ENCODE measurements around the gene NAV3. TPM values are rescaled to one million over a fixed set of nuclear protein-coding genes. Genes with fewer than 3 reads are reported as not detected.

NAV3 gene
- total RNA-seq, 1 experiment from 2014 or later: 4.1 TPM

- BruUV-seq (replicated peaks): no TSS peak
- H3K27me3 Mint-ChIP-seq (ENCODE audit: unreplicated experiment): no peaks in the 10 kb centered on the region
- H3K4me3 Mint-ChIP-seq (ENCODE audit: low read depth, unreplicated experiment): no peak overlapping the region
- no peaks in the 10 kb centered on the region for H3K36me3 Mint-ChIP-seq (ENCODE audit: insufficient read depth, unreplicated experiment)
- intact Hi-C loops (cut with micrococcal nuclease; ENCODE audit: unreplicated experiment): no loop called here
- no peak overlapping the region for H3K27ac Mint-ChIP-seq (ENCODE audit: unreplicated experiment)
- CTCF ChIA-PET: no interaction called here
- H3K4me1 Mint-ChIP-seq (ENCODE audit: low read depth, unreplicated experiment): no peaks in the 10 kb centered on the region
- H3K9me3 Mint-ChIP-seq (ENCODE audit: low read depth, unreplicated experiment): no peaks in the 10 kb centered on the region
- DNase-seq: no peak
- TF ChIP-seq CTCF (IDR thresholded peaks at IDR 0.05; ENCODE audit: unreplicated experiment): no peak
Observed at GRCh38 chr12:78085542-78086182, 255.0 kb downstream of the NAV3 start.

- TF ChIP-seq CTCF (IDR thresholded peaks at IDR 0.05; ENCODE audit: unreplicated experiment): no peak
- no peak for DNase-seq
- no peak overlapping the region for H3K27ac Mint-ChIP-seq (ENCODE audit: unreplicated experiment)
- no TSS peak for BruUV-seq (replicated peaks)
- no peak overlapping the region for H3K4me3 Mint-ChIP-seq (ENCODE audit: low read depth, unreplicated experiment)
- no peaks in the 10 kb centered on the region for H3K36me3 Mint-ChIP-seq (ENCODE audit: insufficient read depth, unreplicated experiment)
- no peaks in the 10 kb centered on the region for H3K27me3 Mint-ChIP-seq (ENCODE audit: unreplicated experiment)
- H3K9me3 Mint-ChIP-seq (ENCODE audit: low read depth, unreplicated experiment): no peaks in the 10 kb centered on the region
- H3K4me1 Mint-ChIP-seq (ENCODE audit: low read depth, unreplicated experiment): no peaks in the 10 kb centered on the region
- intact Hi-C loops (cut with micrococcal nuclease; ENCODE audit: unreplicated experiment): no loop called here
- CTCF ChIA-PET: no interaction called here
Observed at GRCh38 chr12:78086553-78087362, 256.1 kb downstream of the NAV3 start.

- H3K36me3 Mint-ChIP-seq (ENCODE audit: insufficient read depth, unreplicated experiment): no peaks in the 10 kb centered on the region
- no peak overlapping the region for H3K27ac Mint-ChIP-seq (ENCODE audit: unreplicated experiment)
- H3K4me3 Mint-ChIP-seq (ENCODE audit: low read depth, unreplicated experiment): no peak overlapping the region
Observed at GRCh38 chr12:78087363-78087675, 256.6 kb downstream of the NAV3 start.

GRCh38 chr12:78088391-78088832 lies 257.7 kb downstream of the NAV3 start:
- Mint-ChIP-seq H3K27me3 (ENCODE audit: unreplicated experiment) (no peaks in the 10 kb centered on the region), H3K27ac (ENCODE audit: unreplicated experiment) (peak overlapping the region; percentile 34), H3K4me3 (ENCODE audit: low read depth, unreplicated experiment) (peak overlapping the region; percentile 36), H3K9me3 (ENCODE audit: low read depth, unreplicated experiment) (no peaks in the 10 kb centered on the region), H3K36me3 (ENCODE audit: insufficient read depth, unreplicated experiment) (no peaks in the 10 kb centered on the region), H3K4me1 (ENCODE audit: low read depth, unreplicated experiment) (no peaks in the 10 kb centered on the region)
- no TSS peak for BruUV-seq (replicated peaks)
- no peak for TF ChIP-seq CTCF (IDR thresholded peaks at IDR 0.05; ENCODE audit: unreplicated experiment)
- DNase-seq: no peak
- intact Hi-C loops (cut with micrococcal nuclease; ENCODE audit: unreplicated experiment): no loop called here
- CTCF ChIA-PET: no interaction called here

More at GRCh38 chr12:78087363-78087675, 256.6 kb downstream of the NAV3 start:
- Mint-ChIP-seq H3K9me3 (ENCODE audit: low read depth, unreplicated experiment) (no peaks in the 10 kb centered on the region), H3K4me1 (ENCODE audit: low read depth, unreplicated experiment) (no peaks in the 10 kb centered on the region), H3K27me3 (ENCODE audit: unreplicated experiment) (no peaks in the 10 kb centered on the region)
- CTCF ChIA-PET: no interaction called here
- BruUV-seq (replicated peaks): no TSS peak
- TF ChIP-seq CTCF (IDR thresholded peaks at IDR 0.05; ENCODE audit: unreplicated experiment): no peak
- intact Hi-C loops (cut with micrococcal nuclease; ENCODE audit: unreplicated experiment): no loop called here
- no peak for DNase-seq

Data from Calu3 (cell line).